Measurements from ENCODE around the gene PIK3R3. TPM values are rescaled to one million over a fixed set of nuclear protein-coding genes. Genes with fewer than 3 reads are reported as not detected.

Gene PIK3R3
- total RNA-seq, 1 experiment from 2014 or later: 36.3 TPM

GRCh38 chr1:46083579-46083978, 48.9 kb downstream of the PIK3R3 start:
- intact Hi-C loops (cut with micrococcal nuclease; ENCODE audit: unreplicated experiment): no loop called here
- ATAC-seq: no peak
- H3K9me3 ChIP-seq (ENCODE audit: control insufficient read depth, insufficient read depth, low read depth, low read length): no peaks in the 10 kb centered on the region
- H3K4me3 ChIP-seq (ENCODE audit: low read depth in 2 of 2, low read length in 2 of 2): no peak overlapping the region
- DNase-seq (ENCODE audit: low read depth, low spot score): no peak
- CTCF ChIA-PET: no interaction called here
- in situ Hi-C loops (cut with HindIII; ENCODE audit: low pct_unique_long_range_greater_than_20kb, low sequenced_read_pairs): no loop called here
- no peaks in the 10 kb centered on the region for H3K4me1 ChIP-seq (ENCODE audit: control insufficient read depth, insufficient read depth, low read length)
- BruUV-seq (replicated peaks): no TSS peak
- TF ChIP-seq REST (IDR thresholded peaks at IDR 0.05; ENCODE audit: insufficient read depth in 1 of 2, low read depth in 2 of 2, low read length in 1 of 2) (no peak), TCF7L2 (IDR thresholded peaks at IDR 0.05; ENCODE audit: low read depth, low read length) (no peak), POLR2AphosphoS5 (IDR thresholded peaks at IDR 0.05; ENCODE audit: low read depth, low read length) (no peak), SIN3A (IDR thresholded peaks at IDR 0.05; ENCODE audit: borderline replicate concordance, insufficient read depth, low read depth, low read length) (no peak)
- TF ChIP-seq, protein P1, sequence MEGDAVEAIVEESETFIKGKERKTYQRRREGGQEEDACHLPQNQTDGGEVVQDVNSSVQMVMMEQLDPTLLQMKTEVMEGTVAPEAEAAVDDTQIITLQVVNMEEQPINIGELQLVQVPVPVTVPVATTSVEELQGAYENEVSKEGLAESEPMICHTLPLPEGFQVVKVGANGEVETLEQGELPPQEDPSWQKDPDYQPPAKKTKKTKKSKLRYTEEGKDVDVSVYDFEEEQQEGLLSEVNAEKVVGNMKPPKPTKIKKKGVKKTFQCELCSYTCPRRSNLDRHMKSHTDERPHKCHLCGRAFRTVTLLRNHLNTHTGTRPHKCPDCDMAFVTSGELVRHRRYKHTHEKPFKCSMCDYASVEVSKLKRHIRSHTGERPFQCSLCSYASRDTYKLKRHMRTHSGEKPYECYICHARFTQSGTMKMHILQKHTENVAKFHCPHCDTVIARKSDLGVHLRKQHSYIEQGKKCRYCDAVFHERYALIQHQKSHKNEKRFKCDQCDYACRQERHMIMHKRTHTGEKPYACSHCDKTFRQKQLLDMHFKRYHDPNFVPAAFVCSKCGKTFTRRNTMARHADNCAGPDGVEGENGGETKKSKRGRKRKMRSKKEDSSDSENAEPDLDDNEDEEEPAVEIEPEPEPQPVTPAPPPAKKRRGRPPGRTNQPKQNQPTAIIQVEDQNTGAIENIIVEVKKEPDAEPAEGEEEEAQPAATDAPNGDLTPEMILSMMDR (IDR thresholded peaks at IDR 0.05): no peak
- no peaks in the 10 kb centered on the region for H3K36me3 ChIP-seq (ENCODE audit: control insufficient read depth, insufficient read depth, low read length)
- POLR2A ChIA-PET: no interaction called here
- no peak overlapping the region for H3K27ac ChIP-seq (ENCODE audit: low read length)
- no peaks in the 10 kb centered on the region for H3K27me3 ChIP-seq (ENCODE audit: control insufficient read depth, insufficient read depth, low read length)

DNA sequence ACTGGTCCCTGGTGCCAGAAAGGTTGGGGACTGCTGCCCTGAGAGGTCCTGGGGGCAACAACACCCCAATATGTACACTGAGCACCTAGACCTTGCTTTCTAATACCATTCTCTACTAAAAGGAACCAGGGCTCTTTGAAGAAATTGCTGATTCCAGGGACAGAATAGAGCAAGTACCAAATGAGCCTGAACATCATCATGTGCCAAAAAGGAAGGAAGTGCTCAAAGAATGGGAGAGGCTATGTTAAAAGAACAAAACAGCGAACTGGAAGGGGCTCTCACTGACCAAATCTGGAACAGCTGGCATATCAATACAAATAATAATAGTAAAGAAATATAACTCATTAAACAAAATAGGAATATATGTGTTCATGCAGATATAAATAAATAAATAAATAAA, 50.8 kb downstream of the PIK3R3 start:
- BruUV-seq (replicated peaks): no TSS peak
- no peaks in the 10 kb centered on the region for H3K4me1 ChIP-seq (ENCODE audit: control insufficient read depth, insufficient read depth, low read length)
- no peak overlapping the region for H3K27ac ChIP-seq (ENCODE audit: low read length)
- peaks cover 4% of the 10 kb centered on the region; the same call in 1 of the 2 replicates for H3K36me3 ChIP-seq (ENCODE audit: control insufficient read depth, insufficient read depth, low read length)
- ChIA-PET CTCF (no interaction called here), POLR2A (no interaction called here)
- no peak overlapping the region for H3K4me3 ChIP-seq (ENCODE audit: low read depth in 2 of 2, low read length in 2 of 2)
- H3K9me3 ChIP-seq (ENCODE audit: control insufficient read depth, insufficient read depth, low read depth, low read length): no peaks in the 10 kb centered on the region
- H3K27me3 ChIP-seq (ENCODE audit: control insufficient read depth, insufficient read depth, low read length): no peaks in the 10 kb centered on the region
- in situ Hi-C loops (cut with HindIII; ENCODE audit: low pct_unique_long_range_greater_than_20kb, low sequenced_read_pairs) (no loop called here), intact Hi-C loops (cut with micrococcal nuclease; ENCODE audit: unreplicated experiment) (no loop called here)
- no peak for DNase-seq (ENCODE audit: low read depth, low spot score)
- no peak for ATAC-seq
- no peak for TF ChIP-seq REST (IDR thresholded peaks at IDR 0.05; ENCODE audit: insufficient read depth in 1 of 2, low read depth in 2 of 2, low read length in 1 of 2)
- no peak for TF ChIP-seq TCF7L2 (IDR thresholded peaks at IDR 0.05; ENCODE audit: low read depth, low read length)
- no peak for TF ChIP-seq POLR2AphosphoS5 (IDR thresholded peaks at IDR 0.05; ENCODE audit: low read depth, low read length)
- TF ChIP-seq, protein P1 (IDR thresholded peaks at IDR 0.05): no peak
- no peak for TF ChIP-seq SIN3A (IDR thresholded peaks at IDR 0.05; ENCODE audit: borderline replicate concordance, insufficient read depth, low read depth, low read length)

Measured in Panc1 (cell line).